ENCODE data around the gene PREB.

- no peak for TF ChIP-seq POLR2AphosphoS5 (IDR thresholded peaks at IDR 0.05; ENCODE audit: low read depth, low read length)
- TF ChIP-seq POLR2A (IDR thresholded peaks at IDR 0.05; ENCODE audit: low read depth, low read length) = no peak
- no peak for TF ChIP-seq POU2F2 (IDR thresholded peaks at IDR 0.05; ENCODE audit: low read depth, low read length)
- TF ChIP-seq TAF1 (IDR thresholded peaks at IDR 0.05; ENCODE audit: low read depth, low read length) = no peak
Observed at GRCh38 chr2:27081984-27082772, 52.3 kb downstream of the PREB start.

All from GM12891 (cell line).